GM06990 (cell line): ENCODE results near the gene PRKN.
"Not testable (repeated sequence)": the region's sequence is repeated elsewhere in the genome, so short reads cannot be mapped to it uniquely, and the experiment has no call there.

Source experiments
- DNase-seq: peaks from one replicate; pipeline ENCODE4 v3.0.0-alpha.2; 2011; ENCODE audit not compliant: insufficient read length; ENCODE audit errors: extremely low read depth
- H3K27me3 ChIP-seq: replicated peaks from 2 replicates; pipeline ENCODE4 v1.6.0; 2011; ENCODE audit warnings: low read length; ENCODE audit not compliant: control insufficient read depth, insufficient read depth
- H3K36me3 ChIP-seq: 2 replicates; pipeline ENCODE4 v1.5.1; 2011; ENCODE audit warnings: low read length; ENCODE audit not compliant: control insufficient read depth, insufficient read depth
- H3K4me3 ChIP-seq: replicated peaks from 2 replicates; pipeline ENCODE4 v1.5.1; 2011; ENCODE audit warnings: low read depth, mild to moderate bottlenecking, control low read depth, low read length
- CTCF ChIP-seq: IDR thresholded peaks from 2 replicates; pipeline ENCODE4 v1.5.1; 2011; ENCODE audit warnings: low read length, control low read depth, mild to moderate bottlenecking, inconsistent platforms; ENCODE audit not compliant: insufficient read depth, poor library complexity, severe bottlenecking

PRKN gene

GRCh38 chr6:162409741-162410691, 317.6 kb downstream of the PRKN start:
- no peak for TF ChIP-seq CTCF
- H3K4me3 ChIP-seq, result no peak overlapping the region

GRCh38 chr6:162408826-162409535, 318.6 kb downstream of the PRKN start:
- DNase-seq, result no peak
- Histone ChIP-seq H3K4me3 (no peak overlapping the region), H3K36me3 (no peaks in the 10 kb centered on the region), H3K27me3 (no peaks in the 10 kb centered on the region)
- TF ChIP-seq CTCF, result no peak

More at GRCh38 chr6:162409741-162410691, 317.6 kb downstream of the PRKN start:
- no peaks in the 10 kb centered on the region for H3K36me3 ChIP-seq
- no peak for DNase-seq
- no peaks in the 10 kb centered on the region for H3K27me3 ChIP-seq

GRCh38 chr6:162404951-162405350, 322.6 kb downstream of the PRKN start:
- Histone ChIP-seq H3K4me3 (no peak overlapping the region), H3K27me3 (no peaks in the 10 kb centered on the region), H3K36me3 (no peaks in the 10 kb centered on the region)
- no peak for TF ChIP-seq CTCF
- no peak for DNase-seq

GRCh38 chr6:162403031-162403430, 324.5 kb downstream of the PRKN start:
- no peak for DNase-seq
- TF ChIP-seq CTCF, result no peak
- Histone ChIP-seq H3K36me3 (no peaks in the 10 kb centered on the region), H3K4me3 (no peak overlapping the region), H3K27me3 (no peaks in the 10 kb centered on the region)

- no peak for DNase-seq
- H3K36me3 ChIP-seq, result no peaks in the 10 kb centered on the region
- no peak overlapping the region for H3K4me3 ChIP-seq
- TF ChIP-seq CTCF, result no peak
- no peaks in the 10 kb centered on the region for H3K27me3 ChIP-seq
Observed at GRCh38 chr6:162395181-162395580, 332.4 kb downstream of the PRKN start.

- DNase-seq, H3K36me3 ChIP-seq, H3K27me3 ChIP-seq, H3K4me3 ChIP-seq: not testable (repeated sequence)
Observed at GRCh38 chr6:162390961-162391811, 336.4 kb downstream of the PRKN start.
